HepG2 (cell line): ENCODE results near the gene PNP. TPM values are rescaled to one million over a fixed set of nuclear protein-coding genes. Genes with fewer than 3 reads are reported as not detected.

Experiments used
- ADNP ChIP-seq: sonication (generic); formaldehyde crosslinking; IDR thresholded peaks from 2 replicates; pipeline ENCODE4 v1.4.0; 2020; ENCODE audit warnings: missing genetic modification reagents
- ARHGAP35 ChIP-seq: sonication (generic); formaldehyde crosslinking; IDR thresholded peaks from 2 replicates; pipeline ENCODE4 v1.9.0; 2022; ENCODE audit warnings: mild to moderate bottlenecking, inconsistent platforms, moderate library complexity, missing genetic modification reagents, borderline replicate concordance
- FOXK1 ChIP-seq: sonication (generic); formaldehyde crosslinking; IDR thresholded peaks from 2 replicates; pipeline ENCODE4 v1.4.0; 2020; ENCODE audit warnings: low read depth, missing genetic modification reagents, borderline replicate concordance
- HNF4G ChIP-seq, 2 experiments: sonication (generic) in 1 of 2; formaldehyde crosslinking in 1 of 2; IDR thresholded peaks; 2 replicates each; pipeline versions ENCODE4 v1.4.0 to v1.6.1; 2011 to 2020; ENCODE audit warnings: borderline replicate concordance in 2 of 2, low read depth in 2 of 2, mild to moderate bottlenecking in 2 of 2, low read length in 1 of 2, missing genetic modification reagents in 1 of 2, moderate library complexity in 1 of 2
- HNRNPL ChIP-seq: fragments of 200-400 bp; formaldehyde crosslinking; IDR thresholded peaks from 2 replicates; pipeline ENCODE4 v1.6.1; 2017; ENCODE audit warnings: mild to moderate bottlenecking, low read depth, low read length
- LRRFIP1 ChIP-seq: sonication (generic); formaldehyde crosslinking; conservative IDR thresholded peaks from 2 replicates; pipeline ENCODE4 v1.4.0; 2020; ENCODE audit warnings: missing genetic modification reagents
- NR2F6 ChIP-seq, 2 experiments: IDR thresholded peaks; 2 replicates each; pipeline ENCODE4 v1.6.1; 2016; ENCODE audit warnings: antibody characterized with exemption in 1 of 2, mild to moderate bottlenecking in 1 of 2
- PBX3 ChIP-seq: sonication (generic); formaldehyde crosslinking; IDR thresholded peaks from 2 replicates; pipeline ENCODE4 v1.8.1; 2023; ENCODE audit warnings: missing genetic modification reagents, inconsistent platforms, borderline replicate concordance
- PCBP1 ChIP-seq: fragments of 200-400 bp; formaldehyde crosslinking; IDR thresholded peaks from 2 replicates; pipeline ENCODE4 v1.6.1; 2017; ENCODE audit warnings: mild to moderate bottlenecking, low read depth, low read length, borderline replicate concordance
- SMAD3 ChIP-seq: sonication (generic); formaldehyde crosslinking; IDR thresholded peaks from 2 replicates; pipeline ENCODE4 v1.4.0; 2020; ENCODE audit warnings: missing genetic modification reagents
- SPEN ChIP-seq: sonication (generic); formaldehyde crosslinking; IDR thresholded peaks from 2 replicates; pipeline ENCODE4 v1.5.1; 2020; ENCODE audit warnings: low read depth, mild to moderate bottlenecking, missing genetic modification reagents
- STAG1 ChIP-seq: sonication (generic); formaldehyde crosslinking; IDR thresholded peaks from 2 replicates; pipeline ENCODE4 v1.4.0; 2020; ENCODE audit warnings: missing genetic modification reagents
- ZBTB34 ChIP-seq: sonication (generic); formaldehyde crosslinking; IDR thresholded peaks from 2 replicates; pipeline ENCODE4 v1.8.0; 2022; ENCODE audit warnings: mild to moderate bottlenecking, missing genetic modification reagents
- ZFP1 ChIP-seq: IDR thresholded peaks from 2 replicates; pipeline ENCODE4 v1.6.1; 2016
- ZNF280B ChIP-seq: sonication (generic); formaldehyde crosslinking; IDR thresholded peaks from 2 replicates; pipeline ENCODE4 v1.5.0; 2020; ENCODE audit warnings: missing genetic modification reagents, mild to moderate bottlenecking, borderline replicate concordance
- ZNF562 ChIP-seq: sonication (generic); formaldehyde crosslinking; IDR thresholded peaks from 2 replicates; pipeline ENCODE4 v1.8.0; 2022; ENCODE audit warnings: missing genetic modification reagents, borderline replicate concordance
- ZNF652 ChIP-seq: IDR thresholded peaks from 2 replicates; pipeline ENCODE4 v1.6.1; 2016; ENCODE audit warnings: low read depth, borderline replicate concordance
- ZNF670 ChIP-seq: sonication (generic); formaldehyde crosslinking; IDR thresholded peaks from 2 replicates; pipeline ENCODE4 v1.8.0; 2022; ENCODE audit warnings: mild to moderate bottlenecking, missing genetic modification reagents, borderline replicate concordance
- ZNF747 ChIP-seq: sonication (generic); formaldehyde crosslinking; IDR thresholded peaks from 2 replicates; pipeline ENCODE4 v1.8.1; 2023; ENCODE audit warnings: missing genetic modification reagents, mild to moderate bottlenecking, borderline replicate concordance
- ZNF781 ChIP-seq: sonication (generic); formaldehyde crosslinking; IDR thresholded peaks from 2 replicates; pipeline ENCODE4 v1.5.1; 2020; ENCODE audit warnings: borderline replicate concordance, mild to moderate bottlenecking, missing genetic modification reagents; ENCODE audit errors: not compliant biosample characterization
- ZNF841 ChIP-seq: sonication (generic); formaldehyde crosslinking; IDR thresholded peaks from 2 replicates; pipeline ENCODE4 v1.8.1; 2023; ENCODE audit warnings: missing genetic modification reagents, borderline replicate concordance
- polyA plus RNA-seq, 8 experiments: library from polyadenylated mRNA; depleted of rRNA in 3 of 8; stranded (reverse) in 7 of 8; unstranded in 1 of 8; fragments of >200 nt; fragmentation: Illumina TruSeq in 4 of 8; extraction: Trizol in 4 of 8; gene quantifications; 2 replicates each; pipeline versions ENCODE4 v1.2.1 to v1.2.3, GENCODE V29; 2011 to 2016; ENCODE audit warnings: low read depth in 4 of 8, missing spikeins in 1 of 8, mixed read lengths in 1 of 8; ENCODE audit not compliant: insufficient read depth in 1 of 8
- total RNA-seq, 5 experiments: library from RNA; depleted of rRNA; stranded (reverse); fragments of >200 nt; fragmentation: Illumina TruSeq; extraction: Trizol; gene quantifications; 2 replicates each; pipeline ENCODE4 v1.2.3, GENCODE V29; 2016; ENCODE audit warnings: low read depth in 1 of 5

Gene PNP
- total and polyA plus RNA-seq, 2 of the 13 experiments (the other 11 are each of a cell fraction or from before 2014, with no cell fraction given), result 45.4 to 74.8 TPM

GRCh38 chr14:20454516-20455354 lies 14.5 kb upstream of the PNP start, which contains the start of the genes APEX1 and OSGEP (continued):
- peak; percentile 75 for TF ChIP-seq ZNF781
- TF ChIP-seq FOXK1 (CRISPR knock-in tag), result peak; percentile 87
- TF ChIP-seq ZNF280B, result peak; percentile 19; the same call in 1 of the 2 replicates
- peak; percentile 81 for TF ChIP-seq SMAD3 (CRISPR knock-in tag)
- peak; percentile 58; the same call in 1 of the 2 replicates for TF ChIP-seq ARHGAP35 (CRISPR knock-in tag)
- 0 out of 2 replicates have a peak, but pooled peaks have one; percentile 5 for TF ChIP-seq HNF4G (IDR thresholded peaks at IDR 0.05; ENCODE audit: borderline replicate concordance, low read depth, low read length)
- no peak for TF ChIP-seq HNF4G (CRISPR knock-in tag; IDR thresholded peaks at IDR 0.05; ENCODE audit: borderline replicate concordance, low read depth)
- TF ChIP-seq ZNF747, result peak; percentile 84; the same call in 1 of the 2 replicates
- TF ChIP-seq ZNF562 (CRISPR knock-in tag), result no peak
- TF ChIP-seq ZNF841 (CRISPR knock-in tag), result no peak
- peak; percentile 51; the same call in 1 of the 2 replicates for TF ChIP-seq ZNF652 (CRISPR knock-in tag)
- peak; percentile 21; the same call in 1 of the 2 replicates for TF ChIP-seq NR2F6 (IDR thresholded peaks at IDR 0.05)
- peak; percentile 59; the same call in 1 of the 2 replicates for TF ChIP-seq NR2F6 (CRISPR knock-in tag; IDR thresholded peaks at IDR 0.05)
- TF ChIP-seq LRRFIP1 (CRISPR knock-in tag), result no peak
- no peak for TF ChIP-seq ADNP (CRISPR knock-in tag)
- TF ChIP-seq PCBP1, result no peak
- TF ChIP-seq HNRNPL, result peak; percentile 79
- peak; percentile 92 for TF ChIP-seq SPEN
- no peak; the same call in 1 of the 2 replicates for TF ChIP-seq ZNF670 (CRISPR knock-in tag)
- peak; percentile 63 for TF ChIP-seq ZFP1
- TF ChIP-seq ZBTB34 (CRISPR knock-in tag), result peak; percentile 98
- TF ChIP-seq STAG1 (CRISPR knock-in tag), result peak; percentile 1; the same call in 1 of the 2 replicates
- peak; percentile 73; the same call in 1 of the 2 replicates for TF ChIP-seq PBX3 (CRISPR knock-in tag)
